Choroid plexus epithelial cell (primary cell): ENCODE data around the gene NPIPA1.
"Not testable (repeated sequence)": the region's sequence is repeated elsewhere in the genome, so short reads cannot be mapped to it uniquely, and the experiment has no call there.

ENCODE experiments used
- DNase-seq: peaks from one replicate; pipeline ENCODE4 v3.0.0-alpha.2; 2010; ENCODE audit warnings: low read depth
- H3K4me3 ChIP-seq: 2 replicates; pipeline ENCODE4 v1.5.1; 2011; ENCODE audit warnings: low read depth, mild to moderate bottlenecking, control low read depth, low read length, moderate library complexity

NPIPA1 gene

GRCh38 chr16:14978908-14979307, 41.7 kb downstream of the NPIPA1 start:
- DNase-seq, H3K4me3 ChIP-seq: not testable (repeated sequence)

- DNase-seq = not testable (repeated sequence)
These were observed 44.0 kb downstream of the NPIPA1 start for GRCh38 chr16:14981234-14981633.

DNA sequence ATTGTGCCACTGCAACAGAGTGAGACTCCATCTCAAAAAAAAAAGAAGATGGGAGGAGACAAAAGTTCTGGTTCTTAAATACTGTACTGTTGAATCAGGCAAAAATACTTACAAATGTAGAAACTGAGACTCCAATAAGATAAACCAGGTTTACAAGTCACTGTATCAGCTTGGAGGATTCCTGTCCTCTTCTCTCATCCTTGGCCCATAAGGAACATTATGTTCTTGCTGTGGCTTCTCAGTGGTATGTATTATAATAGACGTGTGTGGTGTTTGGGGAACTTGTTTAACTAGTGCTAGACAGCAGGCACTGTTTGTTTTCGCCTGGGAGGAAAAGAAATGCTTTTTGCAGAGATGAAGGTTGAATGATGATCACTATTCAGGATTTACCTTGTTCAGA, 45.3 kb downstream of the NPIPA1 start:
- DNase-seq = peak; percentile 75
- not testable (repeated sequence) for H3K4me3 ChIP-seq

More at GRCh38 chr16:14981234-14981633, 44.0 kb downstream of the NPIPA1 start:
- H3K4me3 ChIP-seq = not testable (repeated sequence)

- not testable (repeated sequence) for DNase-seq, H3K4me3 ChIP-seq
These were observed 50.8 kb downstream of the NPIPA1 start for GRCh38 chr16:14988092-14988491.

- not testable (repeated sequence) for H3K4me3 ChIP-seq, DNase-seq
These were observed 51.5 kb downstream of the NPIPA1 start for GRCh38 chr16:14988661-14989191.

DNA sequence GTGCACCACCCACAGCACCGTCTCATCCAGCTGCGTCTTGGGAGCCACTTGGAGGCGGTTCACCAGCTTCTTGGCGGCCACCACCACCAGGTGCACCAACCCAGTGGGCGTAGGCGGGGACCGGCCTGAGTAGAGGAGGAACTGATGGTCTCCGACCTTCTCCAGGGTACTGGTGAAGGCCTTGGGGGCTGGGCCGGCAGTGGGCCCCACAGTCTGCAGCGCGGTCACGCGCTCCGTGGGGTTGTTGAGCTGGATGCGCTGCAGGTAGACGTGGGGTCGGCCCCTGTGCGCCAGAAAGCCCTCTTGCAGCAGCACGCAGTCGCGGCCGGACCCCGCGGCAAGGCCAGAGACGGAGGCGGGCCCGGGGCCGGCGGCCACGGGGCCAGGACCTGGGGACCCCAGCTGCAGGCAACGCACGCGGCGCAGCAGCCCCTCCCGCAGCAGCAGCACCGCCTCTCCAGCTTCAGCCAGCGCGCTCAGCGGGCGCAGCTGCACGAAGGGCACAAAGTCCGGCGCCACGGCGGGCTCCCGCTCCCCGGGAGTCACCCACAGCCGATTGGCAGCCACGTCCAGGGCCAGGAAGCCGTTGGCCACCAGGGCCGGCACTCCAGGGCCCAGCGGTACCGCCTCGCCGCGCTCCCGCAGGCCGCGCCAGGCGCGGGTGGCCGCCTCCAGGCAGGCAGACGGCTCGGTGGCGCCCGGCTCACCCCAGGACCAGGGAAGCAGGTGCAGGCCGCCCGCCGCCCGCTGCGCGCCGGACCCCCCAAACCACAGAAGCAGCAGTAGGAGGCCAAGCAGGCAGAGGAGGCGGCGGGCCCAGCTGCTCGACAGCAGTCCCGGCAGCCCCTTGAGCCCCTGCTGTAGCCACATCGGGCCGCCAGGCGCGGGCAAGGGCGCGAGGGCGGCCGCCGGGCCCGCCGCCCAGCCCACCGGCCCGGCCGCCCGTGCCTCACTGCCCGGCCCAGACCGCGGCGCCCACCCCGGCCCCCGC, 52.3 kb downstream of the NPIPA1 start:
- DNase-seq = peak; percentile 7
- not testable (repeated sequence) for H3K4me3 ChIP-seq

GRCh38 chr16:14993277-14994151, 56.3 kb downstream of the NPIPA1 start:
- not testable (repeated sequence) for DNase-seq, H3K4me3 ChIP-seq

- not testable (repeated sequence) for H3K4me3 ChIP-seq
- DNase-seq = peak; percentile 61
These were observed 59.5 kb downstream of the NPIPA1 start for GRCh38 chr16:14996702-14997101.

DNA sequence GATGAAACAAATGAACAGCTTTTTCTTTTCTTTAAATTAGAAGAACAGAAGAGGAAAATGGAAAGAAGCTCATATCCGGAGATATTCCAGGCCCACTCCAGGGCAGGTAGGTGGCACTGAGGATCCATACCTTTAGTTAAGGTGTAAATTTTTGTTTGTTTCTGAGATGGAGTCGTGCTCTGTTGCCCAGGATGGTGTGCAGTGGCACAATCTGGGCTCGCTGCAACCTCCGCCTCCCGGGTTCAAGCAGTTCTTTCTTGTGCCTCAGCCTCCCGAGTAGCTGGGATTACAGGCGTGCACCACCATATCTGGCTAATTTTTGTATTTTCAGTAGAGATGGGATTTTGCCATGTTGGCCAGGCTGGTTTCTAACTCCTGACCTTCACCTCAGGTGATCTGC, 61.1 kb downstream of the NPIPA1 start:
- not testable (repeated sequence) for DNase-seq, H3K4me3 ChIP-seq

DNA sequence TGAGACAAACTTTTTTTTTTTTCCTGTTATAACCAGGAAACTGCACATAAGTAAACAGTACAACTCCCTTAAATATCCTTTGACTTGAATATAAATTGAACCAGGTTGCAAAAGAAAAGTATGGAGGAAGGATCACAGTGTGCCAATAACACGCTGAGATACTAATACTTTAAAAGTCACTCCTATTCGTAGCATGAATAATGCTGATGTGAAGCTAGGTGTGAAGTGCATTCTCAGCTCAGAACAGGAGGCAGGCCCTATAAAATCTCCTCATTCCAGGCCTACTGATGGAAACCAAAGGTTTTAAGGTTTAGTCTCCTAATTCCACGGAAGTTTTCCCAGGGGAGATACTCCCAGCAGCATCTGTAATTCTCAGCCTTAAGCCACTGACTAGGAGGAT, 62.6 kb downstream of the NPIPA1 start:
- not testable (repeated sequence) for H3K4me3 ChIP-seq, DNase-seq
